BJ (cell line): ENCODE measurements around the gene C4A. TPM values are rescaled to one million over a fixed set of nuclear protein-coding genes. Genes with fewer than 3 reads are reported as not detected.
"Not testable (repeated sequence)": the region's sequence is repeated elsewhere in the genome, so short reads cannot be mapped to it uniquely, and the experiment has no call there.

Experiments
- CTCF ChIA-PET: fragments of 350-600 bp; formaldehyde crosslinking; extraction: SDS; loops from one replicate; lab custom pipeline; 2021; ENCODE audit warnings: antibody characterized with exemption, inconsistent platforms; lab: Yijun Ruan, JAX
- POLR2A ChIA-PET: fragments of 300-600 bp; sonication (Branson Sonifier 250); formaldehyde crosslinking; extraction: SDS; loops from one replicate; lab custom pipeline; 2021; ENCODE audit warnings: antibody characterized with exemption; lab: Charles Lee
- DNase-seq: peaks from one replicate; pipeline ENCODE4 v3.0.0-alpha.2; 2011; ENCODE audit warnings: low read depth
- H3K27me3 ChIP-seq: 2 replicates; pipeline ENCODE4 v1.6.0; 2011; ENCODE audit warnings: low read length; ENCODE audit not compliant: control insufficient read depth, insufficient read depth
- H3K36me3 ChIP-seq: 2 replicates; pipeline ENCODE4 v1.5.1; 2011; ENCODE audit warnings: low read length; ENCODE audit not compliant: control insufficient read depth, insufficient read depth
- H3K4me3 ChIP-seq: 2 replicates; pipeline ENCODE4 v1.5.1; 2011; ENCODE audit warnings: low read depth, mild to moderate bottlenecking, control low read depth, low read length
- polyA plus RNA-seq: library from polyadenylated mRNA; depleted of rRNA; stranded (reverse); fragments of >200 nt; gene quantifications from 2 replicates; pipeline ENCODE4 v1.2.3, GENCODE V29; 2011
- TF ChIP-seq, protein P1 (sequence below): IDR thresholded peaks from 2 replicates; pipeline ENCODE4 v1.5.1; 2011; ENCODE audit warnings: low read depth, mild to moderate bottlenecking, control low read depth, inconsistent platforms, low read length, moderate library complexity; ENCODE audit not compliant: insufficient read depth

C4A gene
- polyA plus RNA-seq, 1 experiment: 9.7 TPM

DNA sequence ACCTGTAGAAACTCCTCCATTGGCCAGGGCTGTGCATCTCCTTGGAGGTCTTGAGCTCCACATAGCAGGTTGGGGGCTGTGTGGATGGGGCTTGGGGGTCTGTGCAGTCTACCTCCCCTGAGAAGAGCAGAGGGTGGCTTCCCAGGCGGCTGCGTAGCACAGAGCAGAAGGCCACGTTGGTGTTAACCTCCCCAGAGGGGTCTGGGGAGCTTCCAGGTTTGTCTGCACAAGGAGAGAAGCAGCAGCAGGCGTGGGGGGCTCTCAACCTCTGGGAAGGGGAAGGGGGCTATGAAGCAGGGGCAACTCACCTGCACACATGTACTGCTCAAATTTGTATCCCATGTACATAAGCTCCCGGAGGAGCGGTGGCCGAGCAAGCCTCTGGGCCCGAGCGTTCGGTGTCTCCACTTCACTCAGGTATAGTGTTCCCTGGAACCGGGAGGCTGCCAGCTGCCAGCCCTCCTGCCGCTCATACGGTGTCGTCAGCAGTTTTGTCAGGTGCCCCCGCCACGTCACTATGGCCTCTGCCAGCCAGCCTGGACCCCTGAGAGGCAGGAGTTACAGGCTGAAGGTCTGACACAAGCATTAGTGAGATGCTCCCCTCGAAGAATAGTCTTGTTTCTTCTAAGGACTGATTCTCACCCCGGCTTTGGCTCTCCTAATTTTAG is 11.1 kb upstream of the C4A start:
- TF ChIP-seq, protein P1, sequence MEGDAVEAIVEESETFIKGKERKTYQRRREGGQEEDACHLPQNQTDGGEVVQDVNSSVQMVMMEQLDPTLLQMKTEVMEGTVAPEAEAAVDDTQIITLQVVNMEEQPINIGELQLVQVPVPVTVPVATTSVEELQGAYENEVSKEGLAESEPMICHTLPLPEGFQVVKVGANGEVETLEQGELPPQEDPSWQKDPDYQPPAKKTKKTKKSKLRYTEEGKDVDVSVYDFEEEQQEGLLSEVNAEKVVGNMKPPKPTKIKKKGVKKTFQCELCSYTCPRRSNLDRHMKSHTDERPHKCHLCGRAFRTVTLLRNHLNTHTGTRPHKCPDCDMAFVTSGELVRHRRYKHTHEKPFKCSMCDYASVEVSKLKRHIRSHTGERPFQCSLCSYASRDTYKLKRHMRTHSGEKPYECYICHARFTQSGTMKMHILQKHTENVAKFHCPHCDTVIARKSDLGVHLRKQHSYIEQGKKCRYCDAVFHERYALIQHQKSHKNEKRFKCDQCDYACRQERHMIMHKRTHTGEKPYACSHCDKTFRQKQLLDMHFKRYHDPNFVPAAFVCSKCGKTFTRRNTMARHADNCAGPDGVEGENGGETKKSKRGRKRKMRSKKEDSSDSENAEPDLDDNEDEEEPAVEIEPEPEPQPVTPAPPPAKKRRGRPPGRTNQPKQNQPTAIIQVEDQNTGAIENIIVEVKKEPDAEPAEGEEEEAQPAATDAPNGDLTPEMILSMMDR: no peak
- no peak for DNase-seq
- Histone ChIP-seq H3K36me3 (peaks cover 31% of the 10 kb centered on the region), H3K27me3 (no peaks in the 10 kb centered on the region), H3K4me3 (peak overlapping the region; percentile 84)
- POLR2A ChIA-PET: no interaction called here
- CTCF ChIA-PET: interaction anchor here (3.9 kb wide), 1 partner anchor 19 kb away, joined by 17 read pairs; no protein-coding TSS in a partner anchor

GRCh38 chr6:31971279-31971992 is 10.4 kb upstream of the C4A start:
- no peak for DNase-seq
- TF ChIP-seq, protein P1: no peak
- ChIA-PET POLR2A (no interaction called here), CTCF (interaction anchor here (0.5 to 1.5 kb wide), 2 partner anchors 12 to 74 kb away, joined by 3 to 6 read pairs; partner anchors contain the start of genes EHMT2, NELFE and SKIC2)
- no peaks in the 10 kb centered on the region for H3K27me3 ChIP-seq
- peak overlapping the region; percentile 84 for H3K4me3 ChIP-seq
- H3K36me3 ChIP-seq: peaks cover 27% of the 10 kb centered on the region

DNA sequence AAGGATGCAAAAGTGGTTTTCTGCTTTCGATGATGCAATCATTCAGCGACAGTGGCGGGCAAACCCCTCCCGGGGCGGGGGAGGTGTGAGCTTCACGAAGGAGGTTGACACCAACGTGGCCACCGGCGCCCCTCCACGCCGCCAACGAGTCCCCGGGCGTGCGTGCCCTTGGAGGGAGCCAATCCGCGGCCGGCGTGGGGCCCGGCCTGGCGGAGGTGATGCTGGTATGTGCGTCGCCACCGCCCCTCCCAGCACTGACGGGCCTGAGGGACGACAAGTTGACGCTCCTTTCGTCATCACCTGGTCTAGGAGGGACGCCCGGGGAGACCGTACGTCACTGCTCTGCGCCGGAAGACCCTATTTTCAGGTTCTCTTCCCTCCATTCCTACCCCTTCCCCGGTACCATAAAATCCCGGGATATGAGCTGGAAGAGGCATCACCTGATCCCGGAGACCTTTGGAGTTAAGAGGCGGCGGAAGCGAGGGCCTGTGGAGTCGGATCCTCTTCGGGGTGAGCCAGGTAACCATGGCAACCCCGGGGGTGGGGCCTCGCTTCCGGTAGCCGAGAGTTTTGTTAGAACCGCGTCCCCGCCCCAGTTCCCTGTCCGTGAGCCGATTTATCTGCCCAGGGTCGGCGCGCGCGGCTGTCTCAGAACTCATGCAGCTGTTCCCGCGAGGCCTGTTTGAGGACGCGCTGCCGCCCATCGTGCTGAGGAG is 9.7 kb upstream of the C4A start, which contains the start of gene DXO:
TSS of gene DXO (minus strand) at position 146 of the 716 bp plus-strand sequence. CDS start 463 bp downstream, outside the sequence.
- Histone ChIP-seq H3K27me3 (no peaks in the 10 kb centered on the region), H3K4me3 (peak within 1 kb of the TSS; percentile 84), H3K36me3 (peaks cover 21% of the 10 kb centered on the region)
- ChIA-PET CTCF (interaction anchor here (1.5 kb wide), 1 partner anchor 13 kb away, joined by 6 read pairs; the partner anchor contains the start of genes NELFE and SKIC2), POLR2A (no interaction called here)
- peak; percentile 88 for DNase-seq
- TF ChIP-seq, protein P1: no peak

DNA sequence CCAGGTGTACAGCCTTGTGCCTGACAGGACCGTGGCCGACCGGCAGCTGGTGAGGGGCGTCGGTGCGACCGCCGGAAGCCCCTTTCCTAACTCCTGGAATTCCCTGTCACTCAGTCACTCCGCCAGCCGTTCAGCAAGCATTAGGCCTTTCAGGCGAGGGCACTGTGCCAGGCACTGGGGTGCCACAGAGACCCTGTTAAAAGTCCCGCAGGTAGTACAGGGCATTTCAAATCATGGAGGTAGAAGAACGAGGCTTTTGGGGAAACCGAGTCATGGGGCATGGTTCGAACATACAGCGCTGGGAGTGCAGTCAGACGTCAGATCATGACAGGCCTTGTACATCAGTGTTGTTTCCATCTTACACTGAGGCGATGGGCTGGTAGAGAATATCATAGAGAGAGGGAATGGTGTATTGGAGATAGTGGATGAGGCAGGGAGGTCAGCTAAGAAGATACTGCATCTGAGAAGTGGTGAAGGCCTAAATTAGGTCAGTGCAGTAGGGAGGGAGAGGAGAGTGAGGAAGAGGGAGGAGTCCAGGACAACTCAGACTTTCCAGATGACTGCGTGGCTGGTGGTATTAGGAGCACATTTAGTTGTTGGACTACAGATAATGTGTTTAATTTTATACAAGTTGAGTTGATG is 9.0 kb upstream of the C4A start:
- DNase-seq: no peak
- ChIA-PET CTCF (interaction anchor here (1.5 kb wide), 1 partner anchor 14 kb away, joined by 6 read pairs; the partner anchor contains the start of genes NELFE and SKIC2), POLR2A (no interaction called here)
- Histone ChIP-seq H3K36me3 (peaks cover 18% of the 10 kb centered on the region), H3K4me3 (peak overlapping the region; percentile 84), H3K27me3 (no peaks in the 10 kb centered on the region)
- TF ChIP-seq, protein P1: no peak

DNA sequence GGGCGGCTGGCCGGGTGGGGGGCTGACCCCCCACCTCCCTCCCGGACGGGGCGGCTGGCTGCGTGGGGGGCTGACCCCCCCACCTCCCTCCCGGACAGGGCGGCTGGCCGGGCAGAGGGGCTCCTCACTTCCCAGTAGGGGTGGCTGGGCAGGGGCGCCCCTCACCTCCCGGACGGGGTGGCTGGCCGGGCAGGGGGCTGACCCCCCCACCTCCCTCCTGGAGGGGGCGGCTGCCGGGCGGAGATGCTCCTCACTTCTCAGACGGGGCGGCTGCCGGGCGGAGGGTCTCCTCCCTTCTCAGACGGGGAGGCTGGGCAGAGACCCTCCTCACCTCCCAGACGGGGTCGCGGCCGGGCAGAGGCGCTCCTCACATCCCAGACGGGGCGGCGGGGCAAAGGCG is 5.8 kb upstream of the C4A start:
- DNase-seq, H3K4me3 ChIP-seq, CTCF ChIA-PET, H3K27me3 ChIP-seq, H3K36me3 ChIP-seq, POLR2A ChIA-PET: not testable (repeated sequence)
